Esophagus squamous epithelium (tissue), 4 donors: ENCODE measurements around the gene ITPR2.

ENCODE experiments used
- POLR2A ChIP-seq, 4 donors: fragments of 450-650 bp; IDR thresholded peaks; one replicate each; pipeline ENCODE4 v1.6.1; 2017; ENCODE audit warnings: antibody characterized with exemption in 4 of 4, mild to moderate bottlenecking in 4 of 4, moderate library complexity in 3 of 4
- TF ChIP-seq, protein P1 (sequence below), 6 experiments: fragments of 450-650 bp in 4 of 6; fragments of 200-600 bp in 2 of 6; sonication (generic) in 2 of 6; IDR thresholded peaks; one replicate each; pipeline ENCODE4 v1.5.1; 2016 to 2019; ENCODE audit warnings: antibody characterized with exemption in 6 of 6, mild to moderate bottlenecking in 4 of 6, moderate library complexity in 4 of 6

DNA sequence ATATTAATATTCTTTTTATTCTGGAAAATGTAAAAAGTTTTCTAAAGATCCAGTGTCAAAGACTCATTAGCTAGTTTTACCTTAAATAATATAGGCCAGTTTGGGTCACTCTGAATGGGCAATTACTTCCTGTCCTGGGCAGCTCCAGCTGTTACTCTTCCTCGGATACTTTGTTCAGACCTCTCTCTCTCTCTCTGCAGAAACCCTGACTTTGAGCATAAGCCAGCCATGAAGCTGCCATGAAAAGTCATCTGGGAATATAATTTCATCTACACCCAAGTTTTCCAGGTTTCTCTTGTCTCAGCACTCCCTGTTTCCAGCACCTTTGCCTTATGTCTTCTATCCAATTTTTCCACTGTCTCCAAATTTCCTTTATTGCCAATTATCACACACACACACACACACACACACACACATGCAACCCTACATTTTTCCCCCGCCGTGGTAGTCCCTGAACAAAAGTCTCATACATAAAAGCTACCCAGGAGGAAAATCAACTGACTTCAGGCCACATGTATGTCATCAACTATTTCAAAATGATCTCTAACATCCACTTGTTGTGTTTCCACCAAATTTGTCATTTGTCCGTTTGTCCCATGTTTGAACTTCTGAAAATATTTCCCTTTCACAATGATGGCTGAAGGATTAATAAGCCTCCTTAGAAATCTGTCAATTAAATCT is 319.5 kb downstream of the ITPR2 start:
- TF ChIP-seq, protein P1, sequence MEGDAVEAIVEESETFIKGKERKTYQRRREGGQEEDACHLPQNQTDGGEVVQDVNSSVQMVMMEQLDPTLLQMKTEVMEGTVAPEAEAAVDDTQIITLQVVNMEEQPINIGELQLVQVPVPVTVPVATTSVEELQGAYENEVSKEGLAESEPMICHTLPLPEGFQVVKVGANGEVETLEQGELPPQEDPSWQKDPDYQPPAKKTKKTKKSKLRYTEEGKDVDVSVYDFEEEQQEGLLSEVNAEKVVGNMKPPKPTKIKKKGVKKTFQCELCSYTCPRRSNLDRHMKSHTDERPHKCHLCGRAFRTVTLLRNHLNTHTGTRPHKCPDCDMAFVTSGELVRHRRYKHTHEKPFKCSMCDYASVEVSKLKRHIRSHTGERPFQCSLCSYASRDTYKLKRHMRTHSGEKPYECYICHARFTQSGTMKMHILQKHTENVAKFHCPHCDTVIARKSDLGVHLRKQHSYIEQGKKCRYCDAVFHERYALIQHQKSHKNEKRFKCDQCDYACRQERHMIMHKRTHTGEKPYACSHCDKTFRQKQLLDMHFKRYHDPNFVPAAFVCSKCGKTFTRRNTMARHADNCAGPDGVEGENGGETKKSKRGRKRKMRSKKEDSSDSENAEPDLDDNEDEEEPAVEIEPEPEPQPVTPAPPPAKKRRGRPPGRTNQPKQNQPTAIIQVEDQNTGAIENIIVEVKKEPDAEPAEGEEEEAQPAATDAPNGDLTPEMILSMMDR (IDR thresholded peaks at IDR 0.05): no peak
- TF ChIP-seq POLR2A (IDR thresholded peaks at IDR 0.05): no peak
